Heart left ventricle (tissue), 16 donors: ENCODE results near the gene ARL15. TPM values are rescaled to one million over a fixed set of nuclear protein-coding genes. Genes with fewer than 3 reads are reported as not detected.

Source experiments
- ATAC-seq, 4 donors: fragments of 200-7000 bp; cut with Tn5 transposase; one replicate each; pipeline ENCODE4 v1.9.1; 2020 to 2022; ENCODE audit warnings: moderate library complexity in 4 of 4, mild to moderate bottlenecking in 3 of 4, moderate number of reproducible peaks in 1 of 4
- DNase-seq, 5 donors: peaks; one replicate each; pipeline ENCODE4 v3.0.0-alpha.2; 2020
- H3K27ac ChIP-seq, 12 donors: fragments of 200-600 bp; sonication (generic) in 4 of 12; one replicate each; pipeline versions ENCODE4 v1.5.0 to v1.8.0; 2016 to 2022; ENCODE audit warnings: mild to moderate bottlenecking in 2 of 12
- H3K27me3 ChIP-seq, 9 donors: fragments of 200-600 bp; sonication (generic) in 2 of 9; one replicate each; pipeline versions ENCODE4 v1.5.1 to v1.8.0; 2016 to 2022; ENCODE audit warnings: mild to moderate bottlenecking in 3 of 9
- H3K36me3 ChIP-seq, 9 donors: fragments of 200-600 bp; sonication (generic) in 2 of 9; one replicate each; pipeline versions ENCODE4 v1.5.0 to v1.8.0; 2018 to 2022; ENCODE audit warnings: mild to moderate bottlenecking in 2 of 9
- H3K4me1 ChIP-seq, 12 donors: fragments of 200-600 bp; sonication (generic) in 4 of 12; one replicate each; pipeline versions ENCODE4 v1.5.0 to v1.8.0; 2016 to 2022; ENCODE audit warnings: mild to moderate bottlenecking in 3 of 12
- H3K4me3 ChIP-seq, 12 donors: fragments of 200-600 bp; sonication (generic) in 4 of 12; one replicate each; pipeline versions ENCODE4 v1.5.0 to v1.8.0; 2017 to 2022; ENCODE audit warnings: mild to moderate bottlenecking in 9 of 12, moderate library complexity in 4 of 12
- H3K9me3 ChIP-seq, 12 donors: fragments of 200-600 bp; sonication (generic) in 4 of 12; one replicate each; pipeline versions ENCODE4 v1.5.0 to v1.8.0; 2016 to 2022; ENCODE audit warnings: mild to moderate bottlenecking in 1 of 12
- CTCF ChIP-seq, 12 donors: fragments of 200-600 bp; sonication (generic) in 4 of 12; IDR thresholded peaks; one replicate each; pipeline versions ENCODE4 v1.5.0 to v1.8.0; 2018 to 2022; ENCODE audit warnings: antibody characterized with exemption in 12 of 12, mild to moderate bottlenecking in 5 of 12
- POLR2A ChIP-seq, 2 donors: fragments of 450-650 bp; IDR thresholded peaks; one replicate each; pipeline ENCODE4 v1.6.1; 2017; ENCODE audit warnings: antibody characterized with exemption in 2 of 2, mild to moderate bottlenecking in 2 of 2, moderate library complexity in 2 of 2
- WGBS, 4 donors: extraction: QIAGEN DNeasy Blood & Tissue Kit in 2 of 4; methylation state at CpG; one replicate each; pipeline versions ENCODE4 v1.1.5 to v1.1.7; 2013 to 2018; 5-methylcytosine and 5-hydroxymethylcytosine counted together
- intact Hi-C, 10 donors: fragments of 100-400 bp; cut with DNase I; formaldehyde crosslinking; loops; one replicate each; pipeline versions ENCODE4 v1.11.1 to v1.14.2; 2022
- polyA plus RNA-seq, 2 donors: library from polyadenylated mRNA; stranded (reverse); fragments of 200-250 nt; gene quantifications; one replicate each; pipeline ENCODE4 v1.2.3, GENCODE V29; 2013
- total RNA-seq, 9 donors: library from RNA; depleted of rRNA in 2 of 9; stranded (reverse); fragments of >200 nt in 2 of 9; fragmentation: NEBNext Ultra II Directional in 3 of 9; extraction: Animal tissue kit (Norgen Biotek cat#: 25700) in 3 of 9; gene quantifications; one replicate each; pipeline versions ENCODE4 v1.1.0 to v1.2.4, GENCODE V29; 2016 to 2023
- donor health status: ischemic (EF 13 %, LVEDD 7.1; RV severe dilation, severe dysfunction).
- donor health status: healthy with polysubstance abuse.
- donor health status: DM: no; HTN: yes; CAD: no.
- donor health status: DM: no; HTN: no; CAD: no.
- donor health status: ischemic (EF 25% LVEDD 6.9; RV normal size, moderate dysfunction).
- donor health status: ischemic (EF 25% LVEDD 5.7; RV mildly dilated, moderate dysfunction).
- donor health status: healthy.
- donor health status: DM: yes; HTN: yes; CAD: no.
- donor health status: ischemic (EF 35%, LVEDD 5.7; RV mildly dilated, moderate dysfunction).
- donor health status: nonischemic (EF 11% LVEDD 7.7; RV severe dilation, severe dysfunction).
- donor health status: DM: yes; HTN: yes; CAD: no.
- donor health status: PGD.
- donor health status: ischemic (EF 29% LVEDD 5.4; RV normal size, mild dysfunction).
- donor health status: nonischemic (EF 23%, LVEDD 6.1; RV moderate dilation, normal function).

The ARL15 gene
- total and polyA plus RNA-seq, 11 donors = 7.1 to 35.0 (median 23.2) TPM

DNA sequence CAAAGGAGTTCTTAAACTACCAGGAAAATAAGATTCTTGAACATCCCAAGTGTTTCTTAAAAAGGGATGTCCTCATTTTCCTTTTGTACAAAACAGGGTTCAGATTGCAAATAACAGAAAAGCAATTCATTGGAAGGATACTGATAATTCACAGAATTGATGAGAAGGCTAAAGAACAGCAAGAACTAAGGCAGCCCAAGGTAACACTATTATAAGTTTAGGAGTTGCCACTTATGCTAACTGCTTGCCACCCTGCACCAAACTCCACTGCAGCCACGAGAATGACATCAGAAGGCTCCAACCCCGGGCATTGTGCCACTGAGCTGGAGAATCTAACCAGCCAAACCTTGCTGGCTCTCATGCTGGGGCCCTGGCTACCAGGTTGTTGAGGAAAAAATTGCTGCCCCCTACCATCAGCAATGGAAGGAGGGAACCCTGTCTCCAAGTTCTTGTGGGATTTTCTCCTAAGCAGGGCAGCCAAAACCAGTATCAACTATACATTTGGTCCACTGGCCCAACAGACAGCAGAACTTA is 123.4 kb downstream of the ARL15 start:
- WGBS, 4 donors = 59 to 76% (median 73%) methylated on average over 2 of the region's 2 CpGs
- H3K4me1 ChIP-seq = peaks cover 0 to 41% (median 16%) of the 10 kb centered on the region in 12 donors
- peak; percentile 12 to 51 (median 36) for DNase-seq
- no peak overlapping the region for H3K27ac ChIP-seq
- H3K4me3 ChIP-seq = no peak overlapping the region
- no peaks in the 10 kb centered on the region for H3K36me3 ChIP-seq
- peak; percentile 61 to 71 (median 68) for ATAC-seq
- no peaks in the 10 kb centered on the region for H3K9me3 ChIP-seq
- intact Hi-C loops = no loop called here
- no peaks in the 10 kb centered on the region for H3K27me3 ChIP-seq
- TF ChIP-seq CTCF (IDR thresholded peaks at IDR 0.05) (no peak), POLR2A (IDR thresholded peaks at IDR 0.05) (no peak)

DNA sequence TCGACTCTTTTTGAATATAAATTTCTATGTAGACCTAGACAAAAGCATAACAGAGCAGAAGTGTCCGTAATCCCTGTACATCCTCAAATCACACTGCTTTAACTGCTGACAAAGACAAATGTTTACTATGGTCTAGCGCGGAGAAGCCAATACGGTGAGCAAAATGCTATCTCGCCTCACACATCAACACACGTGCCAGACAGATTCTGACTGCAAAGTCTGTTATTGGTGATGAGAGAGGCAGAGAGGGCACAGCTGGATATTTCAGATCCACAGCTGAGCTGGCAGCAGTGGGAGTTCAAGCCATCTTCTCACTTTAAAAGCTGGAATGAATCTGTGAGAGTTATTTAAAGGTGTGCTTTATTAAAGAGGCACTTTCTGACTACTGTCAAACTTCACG is 124.3 kb downstream of the ARL15 start:
- TF ChIP-seq CTCF (IDR thresholded peaks at IDR 0.05) (no peak), POLR2A (IDR thresholded peaks at IDR 0.05) (no peak)
- Histone ChIP-seq H3K4me1 (peaks cover 0 to 37% (median 14%) of the 10 kb centered on the region in 12 donors), H3K9me3 (no peaks in the 10 kb centered on the region), H3K4me3 (no peak overlapping the region), H3K27me3 (no peaks in the 10 kb centered on the region), H3K27ac (no peak overlapping the region), H3K36me3 (no peaks in the 10 kb centered on the region)
- DNase-seq = no peak
- 61 to 75% (median 71%) methylated on average over 8 of the region's 8 CpGs for WGBS, 4 donors
- no peak for ATAC-seq
- intact Hi-C loops = no loop called here

DNA sequence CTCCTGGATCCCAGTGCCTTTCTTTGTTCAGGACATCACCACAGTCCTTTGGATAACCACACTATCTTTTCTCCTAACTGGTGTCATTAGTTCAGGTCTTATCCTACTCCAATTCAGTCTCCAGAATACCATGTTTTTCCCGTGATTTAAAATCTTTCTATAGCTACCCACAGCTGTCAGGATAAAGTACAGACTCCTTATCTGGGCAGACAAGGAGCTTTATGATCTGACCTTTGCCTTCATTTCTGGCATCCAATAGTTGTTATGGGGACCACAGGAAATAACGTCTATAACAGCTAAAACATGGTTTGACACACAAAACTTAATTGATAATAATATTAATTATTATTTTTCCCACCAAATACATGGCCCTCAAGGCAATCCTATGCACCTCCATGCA is 125.6 kb downstream of the ARL15 start:
- Histone ChIP-seq H3K9me3 (no peaks in the 10 kb centered on the region), H3K4me3 (no peak overlapping the region), H3K36me3 (no peaks in the 10 kb centered on the region), H3K27ac (no peak overlapping the region), H3K27me3 (no peaks in the 10 kb centered on the region), H3K4me1 (peaks cover 0 to 37% (median 15%) of the 10 kb centered on the region in 12 donors)
- no peak for TF ChIP-seq POLR2A (IDR thresholded peaks at IDR 0.05)
- TF ChIP-seq CTCF (IDR thresholded peaks at IDR 0.05) = no peak
- no peak for DNase-seq
- no peak for ATAC-seq
- 60 to 75% (median 67%) methylated on average over 2 of the region's 2 CpGs for WGBS, 4 donors
- intact Hi-C loops = no loop called here

DNA sequence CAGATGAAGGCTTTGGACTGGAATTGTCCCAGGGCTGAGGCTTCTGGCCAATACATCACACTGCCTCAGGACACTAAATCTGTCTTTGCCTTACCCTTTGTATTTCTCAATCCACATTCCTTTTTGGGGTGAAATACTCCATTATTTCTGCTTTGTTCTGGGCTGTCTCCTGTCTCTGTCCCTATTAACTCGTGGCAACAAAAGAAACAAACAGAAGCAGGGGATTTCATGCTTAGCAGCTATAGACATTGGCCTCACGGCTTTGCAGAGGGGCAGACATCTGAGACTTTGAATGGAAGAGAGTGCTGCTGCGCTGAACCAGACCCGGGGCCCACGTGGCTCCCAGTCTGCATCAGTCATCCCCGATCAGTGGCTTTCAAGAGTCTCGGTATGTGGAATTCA is 129.7 kb downstream of the ARL15 start:
- WGBS, 4 donors = 81 to 88% (median 85%) methylated on average over 7 of the region's 7 CpGs
- DNase-seq (no peak), ATAC-seq (no peak)
- intact Hi-C loops = no loop called here
- Histone ChIP-seq H3K4me3 (no peak overlapping the region), H3K27me3 (no peaks in the 10 kb centered on the region), H3K27ac (no peak overlapping the region), H3K4me1 (peaks cover 0 to 31% (median 13%) of the 10 kb centered on the region in 12 donors), H3K9me3 (no peaks in the 10 kb centered on the region), H3K36me3 (no peaks in the 10 kb centered on the region)
- TF ChIP-seq CTCF (IDR thresholded peaks at IDR 0.05) (no peak), POLR2A (IDR thresholded peaks at IDR 0.05) (no peak)
